HTR-8/SVneo (cell line): Measurements from ENCODE around the gene DOK6.

ENCODE experiments used
- DNase-seq: peaks from one replicate; pipeline ENCODE4 v3.0.0; 2011; ENCODE audit warnings: low spot score, mixed read lengths; ENCODE audit not compliant: insufficient read length
- FAIRE-seq: peaks from 2 replicates; lab custom pipeline; 2011; peaks lifted over from hg19 to GRCh38; lab: Jason Lieb, UNC

DOK6 gene

DNA sequence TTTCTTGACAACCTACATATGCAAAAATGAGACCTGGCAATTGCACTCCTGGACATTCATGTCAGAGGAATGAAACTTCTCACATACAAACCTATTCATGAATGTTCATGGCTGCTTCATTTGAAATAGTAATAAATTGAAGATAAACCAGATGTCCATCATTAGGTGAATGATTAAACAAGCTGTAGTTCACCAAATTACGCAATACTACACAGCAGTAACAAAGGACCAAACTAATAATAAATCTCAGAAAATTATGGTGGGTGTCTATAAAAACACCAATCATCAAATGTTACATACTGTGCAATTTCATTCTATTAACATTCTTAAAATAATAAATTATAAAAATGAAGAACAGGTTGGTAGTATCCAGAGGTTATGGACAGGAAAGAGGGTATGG lies 13.5 kb downstream of the DOK6 start:
- DNase-seq (no peak), FAIRE-seq (no peak)

DNA sequence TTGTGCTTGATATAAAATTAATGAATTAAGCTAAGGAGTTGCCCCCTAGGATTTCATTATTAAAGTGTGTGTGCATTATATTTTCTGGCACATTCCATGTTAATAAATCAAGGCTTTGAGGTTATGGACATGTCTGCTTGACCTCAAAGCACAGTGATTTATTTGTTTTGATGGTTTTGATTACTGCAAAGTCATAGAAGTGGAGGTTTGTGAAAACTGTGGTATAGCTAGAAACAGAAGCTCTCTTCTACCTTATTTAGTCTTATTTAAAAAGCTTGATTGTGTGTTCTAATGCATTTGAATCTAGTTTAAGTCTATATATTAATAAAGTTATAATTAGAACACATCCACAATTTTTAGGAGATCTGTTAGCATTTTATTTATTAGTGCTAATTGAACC lies 32.2 kb downstream of the DOK6 start:
- DNase-seq (no peak), FAIRE-seq (no peak)

GRCh38 chr18:69435000-69435399 lies 34.3 kb downstream of the DOK6 start:
- DNase-seq = no peak
- FAIRE-seq = no peak

DNA sequence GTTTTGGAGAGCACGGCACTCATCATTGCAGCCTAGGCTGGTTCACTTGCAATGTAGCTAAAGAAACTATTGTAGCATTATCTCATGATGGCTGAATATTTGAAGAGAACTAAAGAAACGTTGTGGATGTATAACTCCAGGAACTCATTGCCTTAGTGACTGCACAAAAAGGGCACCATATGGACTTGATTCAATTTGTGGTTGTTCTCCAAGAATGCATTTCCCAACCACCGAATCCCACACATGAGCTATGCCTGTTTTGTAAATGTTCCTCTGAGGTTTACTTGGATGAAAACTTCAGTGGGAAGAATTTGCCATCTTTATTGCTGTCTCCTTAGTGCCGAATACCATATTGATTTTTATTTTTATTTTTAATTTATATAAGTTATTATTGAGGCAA lies 43.5 kb downstream of the DOK6 start:
- FAIRE-seq (no peak), DNase-seq (no peak)

GRCh38 chr18:69447886-69448285 lies 47.2 kb downstream of the DOK6 start:
- FAIRE-seq (no peak), DNase-seq (no peak)

- DNase-seq (no peak), FAIRE-seq (no peak)
These were observed 54.4 kb downstream of the DOK6 start for GRCh38 chr18:69455125-69455524.

DNA sequence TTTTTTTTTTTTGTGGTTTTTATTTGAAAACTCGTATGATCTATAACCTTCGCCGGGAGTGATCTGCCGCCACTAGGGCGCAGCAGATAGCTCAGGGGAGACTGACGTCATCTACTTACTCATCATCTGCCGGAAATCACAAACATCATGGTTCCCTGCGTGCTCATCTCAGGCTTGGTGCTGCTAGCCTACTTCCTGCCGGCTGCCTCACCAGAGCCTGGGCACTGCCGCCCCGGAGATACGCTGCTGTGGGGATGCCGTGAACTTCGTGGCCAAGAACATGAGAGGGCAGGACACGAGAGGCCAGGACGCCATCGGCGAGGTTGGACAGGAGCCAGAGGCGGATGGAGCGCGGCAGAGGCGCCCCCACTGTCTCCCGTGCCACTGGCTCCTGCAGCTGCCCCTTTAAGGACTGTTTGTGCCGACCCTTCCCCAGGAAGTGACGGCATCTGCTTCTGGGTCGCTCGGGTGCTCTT lies 68.8 kb downstream of the DOK6 start:
- DNase-seq = no peak
- FAIRE-seq = no peak

GRCh38 chr18:69480460-69480859 lies 79.8 kb downstream of the DOK6 start:
- no peak for DNase-seq
- FAIRE-seq = no peak

DNA sequence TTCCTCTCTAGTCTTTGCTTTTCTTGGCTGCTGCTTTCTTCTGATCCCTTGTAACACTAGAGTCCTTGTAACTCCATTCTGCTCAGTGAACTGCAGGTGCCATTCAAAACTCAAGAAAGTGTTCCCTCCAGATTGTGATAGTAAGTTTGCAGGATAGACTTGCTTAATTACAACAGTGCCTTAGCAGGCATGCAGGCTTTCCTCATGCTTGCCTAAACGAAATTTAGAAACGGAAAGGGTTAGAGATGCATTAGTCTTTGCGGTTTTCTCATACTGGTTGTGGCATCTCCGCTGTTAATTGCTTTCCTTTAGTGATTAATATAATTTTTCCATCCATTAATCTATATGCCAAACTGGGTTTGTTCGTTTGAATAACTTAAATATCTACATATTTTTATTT lies 82.9 kb downstream of the DOK6 start:
- DNase-seq (no peak), FAIRE-seq (no peak)

DNA sequence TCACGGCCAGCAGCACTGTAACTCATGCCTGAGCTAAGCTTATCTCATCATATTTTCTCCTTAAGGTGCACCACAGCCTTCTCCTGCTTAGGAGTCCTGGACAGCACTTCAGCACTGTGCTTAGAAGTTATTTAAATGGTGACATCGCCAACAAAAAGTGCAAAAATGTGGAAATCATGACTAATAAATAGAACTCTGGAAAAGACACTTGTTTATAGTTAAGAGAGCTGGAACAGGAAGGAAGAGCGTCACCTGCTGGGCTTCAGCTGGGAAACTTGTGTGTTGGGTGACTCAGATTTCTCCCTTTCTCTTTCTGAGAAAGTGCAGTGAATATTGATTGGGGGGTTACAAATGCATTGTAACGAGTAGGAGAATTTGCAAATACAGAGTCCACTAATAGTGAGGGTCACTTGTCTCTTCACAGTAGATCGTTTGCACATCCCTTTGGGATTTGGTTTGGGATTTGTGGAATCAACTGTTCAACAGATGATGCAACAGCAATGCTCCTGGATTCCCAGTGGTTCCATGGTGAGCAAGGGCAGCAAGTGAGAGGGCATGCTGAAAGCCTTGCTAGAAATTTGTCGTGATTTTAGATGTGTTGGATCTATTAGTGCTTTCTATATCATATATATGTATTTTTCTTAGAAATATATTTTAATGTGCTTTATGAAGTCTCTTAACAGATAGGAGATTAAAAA lies 84.2 kb downstream of the DOK6 start:
- no peak for FAIRE-seq
- DNase-seq = no peak

DNA sequence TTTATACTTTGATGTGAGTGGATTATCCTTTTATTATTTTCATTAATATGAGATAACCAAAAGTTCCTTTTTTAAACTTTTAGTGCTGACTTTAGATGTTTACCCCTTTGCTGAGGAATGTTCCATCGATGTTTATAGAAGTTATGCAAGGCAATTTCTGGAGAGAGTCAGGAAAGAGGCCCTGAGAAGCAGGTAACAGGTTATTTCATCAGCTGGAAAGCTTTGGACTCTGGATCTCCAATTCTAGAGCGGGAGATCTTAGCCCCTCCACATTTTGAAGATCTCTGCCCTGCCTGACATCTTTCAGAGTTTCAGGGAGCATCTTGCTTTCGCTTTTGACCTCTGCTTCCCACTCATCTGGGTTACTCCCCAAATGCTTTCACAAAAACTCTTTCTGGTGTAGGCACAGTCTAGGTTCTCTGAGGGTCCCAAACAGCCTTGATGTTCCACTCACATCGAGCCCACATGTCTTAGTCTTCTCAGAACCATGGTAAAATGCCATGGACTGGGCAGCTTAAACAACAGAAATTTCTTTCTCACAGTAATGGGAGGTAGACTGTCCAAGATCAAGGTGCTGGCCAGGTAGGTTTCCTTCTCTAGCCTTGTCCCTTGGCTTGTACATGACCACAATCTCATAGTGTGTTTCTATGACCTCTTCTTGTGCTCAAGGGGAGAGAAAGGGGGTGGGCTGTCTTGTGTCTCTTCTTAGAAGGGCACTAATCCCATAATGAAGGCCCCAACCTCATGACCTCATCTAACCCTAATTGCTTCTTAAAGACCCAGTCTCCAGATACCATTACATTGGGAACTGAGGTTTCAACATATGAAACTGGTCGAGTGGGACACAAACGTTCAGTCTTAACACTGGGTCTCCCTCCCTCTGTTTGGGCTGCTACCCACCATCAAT lies 87.1 kb downstream of the DOK6 start:
- DNase-seq (no peak), FAIRE-seq (no peak)

GRCh38 chr18:69490072-69490471 lies 89.4 kb downstream of the DOK6 start:
- FAIRE-seq = no peak

GRCh38 chr18:69490813-69491212 lies 90.1 kb downstream of the DOK6 start:
- DNase-seq (no peak), FAIRE-seq (no peak)

More at GRCh38 chr18:69490072-69490471, 89.4 kb downstream of the DOK6 start:
- DNase-seq = no peak

DNA sequence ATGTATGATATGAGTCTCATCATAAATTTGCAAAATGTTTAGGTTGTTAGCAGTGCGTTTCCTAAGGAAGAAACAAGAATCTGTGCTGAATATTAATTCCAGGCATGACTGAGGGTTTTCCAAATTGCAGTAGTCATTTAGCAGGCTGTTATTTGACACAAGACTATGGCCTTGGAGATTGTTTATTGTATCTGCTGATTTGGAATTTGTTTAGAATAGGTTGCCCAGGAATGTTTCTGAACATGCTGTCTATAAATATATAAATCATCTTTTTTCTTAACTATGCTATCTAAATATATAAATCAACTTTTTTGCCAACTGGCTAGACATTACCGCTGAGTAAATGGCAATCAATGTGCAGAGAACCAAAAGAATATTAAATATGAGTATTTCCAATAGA lies 90.9 kb downstream of the DOK6 start:
- FAIRE-seq = no peak
- DNase-seq = no peak

DNA sequence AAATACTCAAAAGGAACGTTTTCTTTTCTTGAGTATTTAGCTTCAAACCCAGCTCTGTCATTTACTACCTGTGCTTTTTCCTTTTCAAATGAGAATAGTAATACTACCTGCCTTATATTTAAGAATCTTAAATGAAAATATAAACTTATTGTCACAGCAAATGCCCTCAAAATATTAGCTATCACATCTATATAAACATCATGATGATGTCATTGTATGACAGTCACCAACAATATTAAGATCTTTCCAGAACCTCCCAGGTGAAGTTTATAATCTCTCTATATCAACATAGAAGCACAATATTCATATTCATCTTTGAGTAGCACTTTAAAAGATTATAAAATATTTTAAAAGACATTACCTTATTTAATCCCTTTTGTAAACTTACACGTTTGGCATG lies 92.2 kb downstream of the DOK6 start:
- FAIRE-seq (no peak), DNase-seq (no peak)

GRCh38 chr18:69494841-69495240 lies 94.2 kb downstream of the DOK6 start:
- DNase-seq (no peak), FAIRE-seq (no peak)

DNA sequence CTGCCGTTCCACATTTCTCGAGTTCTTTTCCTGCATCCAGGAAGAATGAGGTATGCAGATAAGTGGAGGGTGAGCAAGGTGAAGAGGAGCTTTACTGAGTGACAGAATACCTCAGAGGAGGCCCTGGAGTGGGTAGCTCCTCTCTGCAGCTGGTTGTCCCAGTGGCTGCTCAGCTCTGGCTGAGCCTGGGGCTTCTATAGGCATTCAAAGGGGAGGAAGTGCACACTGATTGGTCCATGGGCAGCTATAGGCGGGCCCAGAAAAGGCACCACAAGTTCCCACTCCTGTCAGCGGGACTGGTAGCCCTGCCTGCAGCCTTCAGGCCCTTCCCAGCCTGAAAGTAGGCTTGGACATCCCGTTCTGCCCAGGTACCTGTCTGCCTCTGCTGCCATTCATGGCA lies 94.7 kb downstream of the DOK6 start:
- DNase-seq (no peak), FAIRE-seq (no peak)

- DNase-seq (no peak), FAIRE-seq (no peak)
These were observed 95.3 kb downstream of the DOK6 start for GRCh38 chr18:69495841-69496533.

DNA sequence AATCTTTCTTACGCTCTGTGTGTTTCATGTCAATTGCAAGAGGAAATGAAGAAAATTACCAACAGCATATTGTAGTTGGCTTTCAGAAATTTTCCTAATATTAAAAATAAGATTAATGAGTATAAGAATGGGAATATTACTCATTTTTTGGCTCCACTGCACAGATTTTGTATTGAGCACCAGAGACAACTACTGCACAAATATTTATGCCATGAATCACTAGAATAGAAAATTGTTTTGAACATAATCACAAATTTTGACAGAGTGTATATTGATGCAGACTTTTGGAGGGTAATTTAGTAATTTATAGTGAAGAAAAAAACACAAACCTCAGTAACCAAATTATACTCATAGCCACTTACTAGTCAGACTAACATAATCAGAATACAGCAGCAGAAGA lies 118.3 kb downstream of the DOK6 start:
- no peak for DNase-seq
- FAIRE-seq = no peak

DNA sequence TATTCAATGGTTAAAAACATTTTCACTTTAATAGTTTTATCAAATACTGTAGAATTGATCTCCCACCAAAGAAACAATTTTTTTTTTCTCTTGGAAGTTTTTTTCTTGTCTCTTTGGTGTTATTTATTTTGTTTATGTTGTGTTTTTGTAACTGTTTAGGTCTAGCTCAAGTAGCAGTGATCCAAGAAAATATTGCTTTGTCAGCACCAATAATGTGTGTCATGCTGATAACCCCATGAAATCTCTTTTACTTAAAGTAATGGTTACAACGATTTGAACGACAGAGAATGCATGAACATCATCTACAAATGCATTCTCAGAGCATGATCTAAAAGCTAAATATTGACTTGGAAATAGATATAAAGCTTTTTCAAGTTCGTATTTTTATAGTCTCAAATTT lies 122.9 kb downstream of the DOK6 start:
- no peak for DNase-seq
- FAIRE-seq = no peak

- no peak for FAIRE-seq
- DNase-seq = no peak
These were observed 127.7 kb downstream of the DOK6 start for GRCh38 chr18:69528435-69528834.
